A549 (cell line): ENCODE results near the gene ITSN1. TPM values are rescaled to one million over a fixed set of nuclear protein-coding genes. Genes with fewer than 3 reads are reported as not detected.
A peak's percentile ranks its signal among the peaks of the same experiment; 100 is the strongest.

Experiments used
- ATAC-seq, 2 experiments: fragments of 200-7000 bp in 1 of 2; fragments of >200 bp in 1 of 2; cut with Nextera tagmentation in 1 of 2; cut with Tn5 transposase in 1 of 2; 3 replicates each; pipeline versions ENCODE4 v1.8.0 to v1.9.1; 2018 to 2020; ENCODE audit warnings: mild to moderate bottlenecking in 1 of 2, moderate library complexity in 1 of 2
- CTCF ChIA-PET: fragments of 300-600 bp; sonication (Branson Sonifier 250); formaldehyde crosslinking; extraction: SDS; loops from one replicate; lab custom pipeline; 2021; ENCODE audit warnings: antibody characterized with exemption, inconsistent platforms; lab: Yijun Ruan, JAX
- POLR2A ChIA-PET: fragments of 350-600 bp; formaldehyde crosslinking; extraction: SDS; loops from one replicate; lab custom pipeline; 2021; ENCODE audit warnings: antibody characterized with exemption, inconsistent platforms; lab: Yijun Ruan, JAX
- DNase-seq, 2 experiments: peaks; one replicate each; pipeline versions ENCODE4 v3.0.0 to v3.0.0-alpha.2; 2011 to 2016; ENCODE audit warnings: low read depth in 1 of 2, low spot score in 1 of 2
- FAIRE-seq: peaks from 2 replicates; lab custom pipeline; 2011; peaks lifted over from hg19 to GRCh38; lab: Jason Lieb, UNC
- H3K27ac ChIP-seq, 2 experiments: fragments of >200 bp; sonication (Bioruptor Twin); formaldehyde crosslinking; 3 replicates each; pipeline ENCODE4 v1.5.1; 2016 to 2017
- H3K4me1 ChIP-seq: fragments of >200 bp; sonication (Bioruptor Twin); formaldehyde crosslinking; 3 replicates; pipeline ENCODE4 v1.6.1; 2016
- H3K4me2 ChIP-seq: fragments of >200 bp; sonication (Bioruptor Twin); formaldehyde crosslinking; 3 replicates; pipeline ENCODE4 v1.6.1; 2016
- H3K4me3 ChIP-seq: fragments of >200 bp; sonication (Bioruptor Twin); formaldehyde crosslinking; 3 replicates; pipeline ENCODE4 v1.5.1; 2016
- H3K9me3 ChIP-seq: fragments of >200 bp; sonication (Bioruptor Twin); formaldehyde crosslinking; 3 replicates; pipeline ENCODE4 v1.6.1; 2016
- BCL3 ChIP-seq: fragments of >200 bp; sonication (Bioruptor Twin); formaldehyde crosslinking; IDR thresholded peaks from 3 replicates; pipeline ENCODE4 v1.6.1; 2016
- CBX2 ChIP-seq: fragments of 200-600 bp; sonication (generic); IDR thresholded peaks from 2 replicates; pipeline ENCODE4 v1.6.1; 2016; ENCODE audit warnings: low read depth, mild to moderate bottlenecking, borderline replicate concordance
- CHD4 ChIP-seq: fragments of 200-600 bp; sonication (generic); IDR thresholded peaks from 2 replicates; pipeline ENCODE4 v1.6.1; 2016; ENCODE audit warnings: antibody characterized with exemption, mild to moderate bottlenecking, borderline replicate concordance
- EHF ChIP-seq: fragments of 250-450 bp; sonication (Bioruptor Pico); IDR thresholded peaks from 2 replicates; pipeline ENCODE4 v1.5.0; 2020; ENCODE audit warnings: mild to moderate bottlenecking
- EHMT2 ChIP-seq: fragments of 200-600 bp; sonication (generic); IDR thresholded peaks from 2 replicates; pipeline ENCODE4 v1.6.1; 2016; ENCODE audit warnings: antibody characterized with exemption, low read depth, mild to moderate bottlenecking, moderate library complexity
- GATA3 ChIP-seq: IDR thresholded peaks from 2 replicates; pipeline ENCODE4 v1.6.1; 2012; ENCODE audit warnings: borderline replicate concordance
- JUN ChIP-seq, 2 experiments: fragments of >200 bp; sonication (Bioruptor Twin); formaldehyde crosslinking; IDR thresholded peaks; 2 replicates in 1 of 2; 3 replicates in 1 of 2; pipeline ENCODE4 v1.6.1; 2016 to 2017
- KDM5A ChIP-seq: fragments of 200-600 bp; sonication (generic); IDR thresholded peaks from 2 replicates; pipeline ENCODE4 v1.6.1; 2016; ENCODE audit warnings: antibody characterized with exemption, mild to moderate bottlenecking
- MAZ ChIP-seq: fragments of 150-350 bp; IDR thresholded peaks from 2 replicates; pipeline ENCODE4 v1.6.1; 2014; ENCODE audit warnings: antibody characterized with exemption, low read depth, low read length, borderline replicate concordance
- NPAS2 ChIP-seq: fragments of 250-450 bp; sonication (Bioruptor Pico); IDR thresholded peaks from 2 replicates; pipeline ENCODE4 v1.8.0; 2022; ENCODE audit warnings: mild to moderate bottlenecking, moderate library complexity, borderline replicate concordance
- NR3C1 ChIP-seq: fragments of >200 bp; sonication (Bioruptor Twin); formaldehyde crosslinking; IDR thresholded peaks from 3 replicates; pipeline ENCODE4 v1.6.1; 2017
- POLR2A ChIP-seq: IDR thresholded peaks from 2 replicates; pipeline ENCODE4 v1.6.1; 2012; ENCODE audit warnings: mild to moderate bottlenecking, low read length
- POLR2AphosphoS2 ChIP-seq: conservative IDR thresholded peaks from 2 replicates; pipeline ENCODE4 v1.6.1; 2012; ENCODE audit warnings: low read length, improper control_type of control experiment, inconsistent platforms
- RARB ChIP-seq: fragments of 250-450 bp; sonication (Bioruptor Pico); IDR thresholded peaks from 2 replicates; pipeline ENCODE4 v1.8.0; 2021; ENCODE audit warnings: mild to moderate bottlenecking, moderate library complexity
- ZFP36 ChIP-seq: fragments of 450-650 bp; IDR thresholded peaks from 2 replicates; pipeline ENCODE4 v1.6.1; 2014; ENCODE audit warnings: borderline replicate concordance; ENCODE audit not compliant: partially characterized antibody
- WGBS: methylation state at CpG from one replicate; pipeline ENCODE4 v1.1.6; 2017; ENCODE audit errors: missing lambda C conversion rate; 5-methylcytosine and 5-hydroxymethylcytosine counted together
- polyA plus RNA-seq, 4 experiments: library from polyadenylated mRNA; depleted of rRNA in 3 of 4; stranded (reverse); fragments of >200 nt; fragmentation: RNase III in 1 of 4; extraction: RNeasy Plus Mini Kit Qiagen cat#74134 plus additional on column Dnase treatment in 1 of 4; gene quantifications; 2 replicates in 3 of 4; 3 replicates in 1 of 4; pipeline ENCODE4 v1.2.3, GENCODE V29; 2011 to 2017
- TF ChIP-seq, protein P1 (sequence below): fragments of 250-450 bp; sonication (Bioruptor Pico); IDR thresholded peaks from 2 replicates; pipeline ENCODE4 v1.5.0; 2020; ENCODE audit warnings: low read depth, mild to moderate bottlenecking, moderate library complexity
- TF ChIP-seq, protein P2 (sequence below): fragments of 200-600 bp; sonication (generic); IDR thresholded peaks from 2 replicates; pipeline ENCODE4 v1.6.1; 2016; ENCODE audit warnings: antibody characterized with exemption, mild to moderate bottlenecking, moderate library complexity
- TF ChIP-seq, protein P3 (sequence below): fragments of 250-450 bp; sonication (Bioruptor Pico); IDR thresholded peaks from 2 replicates; pipeline ENCODE4 v1.5.0; 2021; ENCODE audit warnings: mild to moderate bottlenecking, moderate library complexity, borderline replicate concordance
- TF ChIP-seq, protein P4 (sequence below): IDR thresholded peaks from 2 replicates; pipeline ENCODE4 v1.6.1; 2012

The ITSN1 gene
- polyA plus RNA-seq, 2 of the 4 experiments (the other 2 are of a cell fraction), result 15.2 to 23.7 TPM

- ChIA-PET POLR2A (no interaction called here), CTCF (no interaction called here)
- H3K4me3 ChIP-seq, result peak overlapping the region; percentile 60
- peak overlapping the region; percentile 73 for H3K4me2 ChIP-seq
- H3K27ac ChIP-seq, result peak overlapping the region; percentile 61 to 96
- 38% methylated on average over 5 of the region's 5 CpGs for WGBS
- TF ChIP-seq BCL3, result 0 out of 3 replicates have a peak, but pooled peaks have one; percentile 4
- TF ChIP-seq RARB (CRISPR knock-in tag), result no peak
- TF ChIP-seq, protein P1, sequence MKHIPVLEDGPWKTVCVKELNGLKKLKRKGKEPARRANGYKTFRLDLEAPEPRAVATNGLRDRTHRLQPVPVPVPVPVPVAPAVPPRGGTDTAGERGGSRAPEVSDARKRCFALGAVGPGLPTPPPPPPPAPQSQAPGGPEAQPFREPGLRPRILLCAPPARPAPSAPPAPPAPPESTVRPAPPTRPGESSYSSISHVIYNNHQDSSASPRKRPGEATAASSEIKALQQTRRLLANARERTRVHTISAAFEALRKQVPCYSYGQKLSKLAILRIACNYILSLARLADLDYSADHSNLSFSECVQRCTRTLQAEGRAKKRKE (CRISPR knock-in tag), result no peak
- no peak for DNase-seq
- FAIRE-seq, result no peak
- peak in 1 of 2 experiments; percentile 6; a peak in 2 of 6 replicates for ATAC-seq
- H3K4me1 ChIP-seq, result peaks cover 8% of the 10 kb centered on the region; the same call in 1 of the 3 replicates
- no peaks in the 10 kb centered on the region for H3K9me3 ChIP-seq
Measured at GRCh38 chr21:33916200-33916567, 273.9 kb downstream of the ITSN1 start.

GRCh38 chr21:33917421-33917820, 275.1 kb downstream of the ITSN1 start:
- ChIA-PET CTCF (interaction anchor here (1.7 to 8.9 kb wide), 2 partner anchors 21 to 432 kb away, joined by 4 to 239 read pairs; no protein-coding TSS in a partner anchor), POLR2A (no interaction called here)
- Histone ChIP-seq H3K4me2 (no peak overlapping the region), H3K9me3 (no peaks in the 10 kb centered on the region), H3K4me3 (no peak overlapping the region), H3K27ac (no peak overlapping the region), H3K4me1 (peaks cover 8% of the 10 kb centered on the region; the same call in 1 of the 3 replicates)
- ATAC-seq (no peak), FAIRE-seq (no peak), DNase-seq (no peak)
- no peak for TF ChIP-seq MAZ
- no peak for TF ChIP-seq CBX2
- no peak for TF ChIP-seq ZFP36
- no peak for TF ChIP-seq POLR2A
- no peak for TF ChIP-seq GATA3
- TF ChIP-seq EHMT2, result no peak
- TF ChIP-seq JUN (IDR thresholded peaks at IDR 0.05), result no peak
- TF ChIP-seq, protein P2, sequence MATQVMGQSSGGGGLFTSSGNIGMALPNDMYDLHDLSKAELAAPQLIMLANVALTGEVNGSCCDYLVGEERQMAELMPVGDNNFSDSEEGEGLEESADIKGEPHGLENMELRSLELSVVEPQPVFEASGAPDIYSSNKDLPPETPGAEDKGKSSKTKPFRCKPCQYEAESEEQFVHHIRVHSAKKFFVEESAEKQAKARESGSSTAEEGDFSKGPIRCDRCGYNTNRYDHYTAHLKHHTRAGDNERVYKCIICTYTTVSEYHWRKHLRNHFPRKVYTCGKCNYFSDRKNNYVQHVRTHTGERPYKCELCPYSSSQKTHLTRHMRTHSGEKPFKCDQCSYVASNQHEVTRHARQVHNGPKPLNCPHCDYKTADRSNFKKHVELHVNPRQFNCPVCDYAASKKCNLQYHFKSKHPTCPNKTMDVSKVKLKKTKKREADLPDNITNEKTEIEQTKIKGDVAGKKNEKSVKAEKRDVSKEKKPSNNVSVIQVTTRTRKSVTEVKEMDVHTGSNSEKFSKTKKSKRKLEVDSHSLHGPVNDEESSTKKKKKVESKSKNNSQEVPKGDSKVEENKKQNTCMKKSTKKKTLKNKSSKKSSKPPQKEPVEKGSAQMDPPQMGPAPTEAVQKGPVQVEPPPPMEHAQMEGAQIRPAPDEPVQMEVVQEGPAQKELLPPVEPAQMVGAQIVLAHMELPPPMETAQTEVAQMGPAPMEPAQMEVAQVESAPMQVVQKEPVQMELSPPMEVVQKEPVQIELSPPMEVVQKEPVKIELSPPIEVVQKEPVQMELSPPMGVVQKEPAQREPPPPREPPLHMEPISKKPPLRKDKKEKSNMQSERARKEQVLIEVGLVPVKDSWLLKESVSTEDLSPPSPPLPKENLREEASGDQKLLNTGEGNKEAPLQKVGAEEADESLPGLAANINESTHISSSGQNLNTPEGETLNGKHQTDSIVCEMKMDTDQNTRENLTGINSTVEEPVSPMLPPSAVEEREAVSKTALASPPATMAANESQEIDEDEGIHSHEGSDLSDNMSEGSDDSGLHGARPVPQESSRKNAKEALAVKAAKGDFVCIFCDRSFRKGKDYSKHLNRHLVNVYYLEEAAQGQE, result no peak
- TF ChIP-seq NPAS2 (CRISPR knock-in tag), result no peak
- TF ChIP-seq, protein P3, sequence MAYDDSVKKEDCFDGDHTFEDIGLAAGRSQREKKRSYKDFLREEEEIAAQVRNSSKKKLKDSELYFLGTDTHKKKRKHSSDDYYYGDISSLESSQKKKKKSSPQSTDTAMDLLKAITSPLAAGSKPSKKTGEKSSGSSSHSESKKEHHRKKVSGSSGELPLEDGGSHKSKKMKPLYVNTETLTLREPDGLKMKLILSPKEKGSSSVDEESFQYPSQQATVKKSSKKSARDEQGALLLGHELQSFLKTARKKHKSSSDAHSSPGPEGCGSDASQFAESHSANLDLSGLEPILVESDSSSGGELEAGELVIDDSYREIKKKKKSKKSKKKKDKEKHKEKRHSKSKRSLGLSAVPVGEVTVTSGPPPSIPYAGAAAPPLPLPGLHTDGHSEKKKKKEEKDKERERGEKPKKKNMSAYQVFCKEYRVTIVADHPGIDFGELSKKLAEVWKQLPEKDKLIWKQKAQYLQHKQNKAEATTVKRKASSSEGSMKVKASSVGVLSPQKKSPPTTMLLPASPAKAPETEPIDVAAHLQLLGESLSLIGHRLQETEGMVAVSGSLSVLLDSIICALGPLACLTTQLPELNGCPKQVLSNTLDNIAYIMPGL (CRISPR knock-in tag), result no peak
- TF ChIP-seq CHD4, result no peak
- TF ChIP-seq, protein P4, sequence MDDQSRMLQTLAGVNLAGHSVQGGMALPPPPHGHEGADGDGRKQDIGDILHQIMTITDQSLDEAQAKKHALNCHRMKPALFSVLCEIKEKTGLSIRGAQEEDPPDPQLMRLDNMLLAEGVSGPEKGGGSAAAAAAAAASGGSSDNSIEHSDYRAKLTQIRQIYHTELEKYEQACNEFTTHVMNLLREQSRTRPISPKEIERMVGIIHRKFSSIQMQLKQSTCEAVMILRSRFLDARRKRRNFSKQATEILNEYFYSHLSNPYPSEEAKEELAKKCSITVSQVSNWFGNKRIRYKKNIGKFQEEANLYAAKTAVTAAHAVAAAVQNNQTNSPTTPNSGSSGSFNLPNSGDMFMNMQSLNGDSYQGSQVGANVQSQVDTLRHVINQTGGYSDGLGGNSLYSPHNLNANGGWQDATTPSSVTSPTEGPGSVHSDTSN, result no peak
- TF ChIP-seq NR3C1, result no peak
- TF ChIP-seq POLR2AphosphoS2, result no peak
- no peak for TF ChIP-seq KDM5A
- TF ChIP-seq, protein P1 (CRISPR knock-in tag), result no peak
- TF ChIP-seq EHF (CRISPR knock-in tag), result no peak
- 69% methylated on average over 4 of the region's 4 CpGs for WGBS
